ENCODE measurements around the gene DCUN1D2. TPM values are rescaled to one million over a fixed set of nuclear protein-coding genes. Genes with fewer than 3 reads are reported as not detected.

Gene DCUN1D2
- total and polyA plus RNA-seq, 12 donors = 40.9 to 307 (median 219) TPM

DNA sequence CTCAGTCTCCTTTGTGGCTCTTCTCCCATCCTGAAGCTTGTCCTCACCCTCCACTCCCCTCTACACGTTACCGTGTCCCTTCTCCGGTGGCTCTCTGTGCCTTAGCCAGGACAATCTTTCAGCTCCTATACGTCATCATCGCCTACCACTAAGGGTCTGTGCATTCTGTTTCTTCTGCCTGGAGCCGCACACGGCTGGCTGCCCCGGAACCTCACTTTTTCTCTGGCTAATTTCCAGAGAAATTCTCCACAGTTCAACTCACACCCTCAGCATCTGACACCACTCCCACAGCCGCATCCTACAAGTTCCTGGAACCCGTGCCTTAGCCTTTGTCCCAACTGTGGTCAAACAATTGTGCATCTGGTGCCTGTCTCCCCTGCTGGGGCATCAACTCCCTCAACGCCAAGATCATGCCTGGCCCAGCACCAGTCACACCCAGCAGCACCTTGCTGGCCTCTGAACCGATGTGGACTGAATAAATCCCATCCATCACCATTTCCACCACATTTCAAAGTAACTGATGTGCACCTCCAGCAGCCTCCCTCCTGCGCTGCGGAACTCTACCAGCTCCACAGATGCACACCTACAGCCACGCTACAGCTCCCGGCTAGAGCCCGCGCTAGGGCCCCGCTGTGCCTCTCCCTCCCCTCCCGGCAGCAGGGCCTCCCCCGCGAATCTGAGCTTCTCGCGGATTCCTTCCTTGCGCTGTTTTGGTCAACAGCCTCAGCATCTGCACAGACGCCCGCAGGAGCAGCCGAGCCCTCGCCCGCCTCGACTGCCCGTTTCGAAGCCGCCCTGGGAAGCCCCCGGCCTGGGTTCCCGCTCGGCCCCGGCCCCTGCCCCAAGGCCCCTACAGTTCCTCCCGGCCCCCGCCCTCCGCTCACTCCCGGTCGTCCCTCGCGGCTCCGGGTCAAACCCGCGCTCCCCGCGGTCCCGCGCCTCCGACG is 689 bp downstream of the DCUN1D2 start:
- intact Hi-C loops (cut with DNase I) = loop anchor here in 3 of 10 donors (1.0 to 5.0 kb wide), 5 partner anchors 18 to 57 kb away; partner anchors contain the start of gene ADPRHL1 (in 2 of the 3)
- peaks cover 0 to 8% (median 0%) of the 10 kb centered on the region in 9 donors for H3K36me3 ChIP-seq
- no peaks in the 10 kb centered on the region for H3K9me3 ChIP-seq
- 1 to 3% methylated on average over 51 to 54 of the region's 54 CpGs for WGBS, 2 donors
- peaks cover 6 to 86% (median 74%) of the 10 kb centered on the region in 9 donors for H3K4me1 ChIP-seq
- peak in 4 of 8 donors; percentile 2 to 4 (median 3) for ATAC-seq
- TF ChIP-seq, protein P1, sequence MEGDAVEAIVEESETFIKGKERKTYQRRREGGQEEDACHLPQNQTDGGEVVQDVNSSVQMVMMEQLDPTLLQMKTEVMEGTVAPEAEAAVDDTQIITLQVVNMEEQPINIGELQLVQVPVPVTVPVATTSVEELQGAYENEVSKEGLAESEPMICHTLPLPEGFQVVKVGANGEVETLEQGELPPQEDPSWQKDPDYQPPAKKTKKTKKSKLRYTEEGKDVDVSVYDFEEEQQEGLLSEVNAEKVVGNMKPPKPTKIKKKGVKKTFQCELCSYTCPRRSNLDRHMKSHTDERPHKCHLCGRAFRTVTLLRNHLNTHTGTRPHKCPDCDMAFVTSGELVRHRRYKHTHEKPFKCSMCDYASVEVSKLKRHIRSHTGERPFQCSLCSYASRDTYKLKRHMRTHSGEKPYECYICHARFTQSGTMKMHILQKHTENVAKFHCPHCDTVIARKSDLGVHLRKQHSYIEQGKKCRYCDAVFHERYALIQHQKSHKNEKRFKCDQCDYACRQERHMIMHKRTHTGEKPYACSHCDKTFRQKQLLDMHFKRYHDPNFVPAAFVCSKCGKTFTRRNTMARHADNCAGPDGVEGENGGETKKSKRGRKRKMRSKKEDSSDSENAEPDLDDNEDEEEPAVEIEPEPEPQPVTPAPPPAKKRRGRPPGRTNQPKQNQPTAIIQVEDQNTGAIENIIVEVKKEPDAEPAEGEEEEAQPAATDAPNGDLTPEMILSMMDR (IDR thresholded peaks at IDR 0.05) = no peak
- DNase-seq = peak in 1 of 2 donors; percentile 33
- peak overlapping the region; percentile 79 to 94 (median 92) for H3K27ac ChIP-seq
- H3K27me3 ChIP-seq = no peaks in the 10 kb centered on the region
- H3K4me3 ChIP-seq = peak overlapping the region; percentile 60 to 98 (median 88)

DNA sequence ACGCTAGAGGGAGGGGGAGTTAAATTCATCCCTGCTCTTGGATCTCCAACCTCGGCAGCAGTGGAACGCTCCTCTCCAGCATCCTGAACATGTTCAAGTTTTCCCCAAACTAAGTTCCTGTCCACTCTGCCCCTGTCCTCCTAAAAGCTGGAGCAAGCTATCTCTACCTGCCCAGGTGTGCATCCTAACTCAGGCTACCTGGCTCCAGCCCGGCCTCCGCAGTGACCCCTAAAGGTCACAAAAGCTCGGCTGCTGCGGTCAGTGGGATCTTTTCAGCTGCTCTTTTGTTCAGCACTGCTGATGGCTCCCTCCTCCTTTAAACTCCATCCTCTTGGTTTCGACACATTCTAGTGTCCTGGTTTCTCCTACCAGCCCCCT is 1.4 kb downstream of the DCUN1D2 start:
- TF ChIP-seq, protein P1 (IDR thresholded peaks at IDR 0.05) = no peak
- H3K4me3 ChIP-seq = peak overlapping the region; percentile 60 to 98 (median 88)
- WGBS, 2 donors = 23 to 38% methylated on average over 8 of the region's 8 CpGs
- intact Hi-C loops (cut with DNase I) = no loop called here
- no peak for DNase-seq
- no peak for ATAC-seq
- H3K9me3 ChIP-seq = no peaks in the 10 kb centered on the region
- H3K27me3 ChIP-seq = no peaks in the 10 kb centered on the region
- H3K36me3 ChIP-seq = peaks cover 0 to 5% (median 0%) of the 10 kb centered on the region in 9 donors
- peak overlapping the region in 9 of 10 donors; percentile 5 to 94 (median 92) for H3K27ac ChIP-seq
- peaks cover 6 to 83% (median 68%) of the 10 kb centered on the region in 9 donors for H3K4me1 ChIP-seq

DNA sequence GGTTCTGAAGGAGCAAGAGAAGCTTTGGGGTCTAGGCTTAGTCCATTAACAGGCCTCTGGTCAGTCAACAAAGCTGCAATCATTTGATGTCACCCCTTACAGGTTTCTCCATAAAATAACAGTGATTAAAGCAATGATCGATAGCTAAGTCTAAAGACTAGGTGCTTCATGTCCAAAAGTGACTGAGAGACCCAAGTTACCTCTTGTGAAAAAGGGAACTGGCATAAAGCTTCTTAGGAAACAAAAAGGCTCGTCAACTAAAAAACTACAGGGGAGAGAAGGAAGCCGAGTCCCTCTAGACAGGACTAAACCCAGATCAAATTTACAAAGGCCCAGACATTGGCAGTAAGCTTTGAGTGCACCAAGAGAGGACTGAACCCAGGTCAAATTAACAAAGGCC is 2.2 kb downstream of the DCUN1D2 start:
- Histone ChIP-seq H3K36me3 (peaks cover 0 to 12% (median 0%) of the 10 kb centered on the region in 9 donors), H3K4me1 (peaks cover 6 to 74% (median 59%) of the 10 kb centered on the region in 9 donors), H3K9me3 (no peaks in the 10 kb centered on the region), H3K27ac (peak overlapping the region in 7 of 10 donors; percentile 62 to 94 (median 93)), H3K27me3 (no peaks in the 10 kb centered on the region), H3K4me3 (peak overlapping the region in 4 of 10 donors; percentile 85 to 98 (median 88))
- intact Hi-C loops (cut with DNase I) = no loop called here
- TF ChIP-seq, protein P1 (IDR thresholded peaks at IDR 0.05) = no peak
- WGBS, 2 donors = 71 to 74% methylated on average over 3 of the region's 3 CpGs
- DNase-seq (no peak), ATAC-seq (no peak)

DNA sequence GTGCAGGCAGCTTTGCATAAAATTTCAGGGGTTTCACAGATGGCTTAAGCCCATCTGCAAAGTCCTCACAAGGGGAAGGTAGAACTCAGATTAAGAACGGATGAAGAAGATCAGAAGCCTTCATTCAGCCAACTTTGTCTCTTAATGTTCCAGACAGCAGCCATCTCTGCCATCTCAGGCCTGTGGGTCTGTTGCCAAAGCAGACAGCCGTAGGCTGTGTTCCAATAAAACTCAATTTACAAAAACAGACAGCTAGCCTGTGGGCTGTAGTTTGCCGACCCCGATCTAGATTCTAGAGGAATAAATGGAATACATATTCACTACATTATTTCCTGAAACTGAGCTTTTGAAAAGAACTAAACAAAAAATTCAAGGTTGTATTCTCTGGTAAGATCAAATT is 3.8 kb downstream of the DCUN1D2 start:
- 50 to 57% methylated on average over 4 of the region's 4 CpGs for WGBS, 2 donors
- no peak for DNase-seq
- TF ChIP-seq, protein P1 (IDR thresholded peaks at IDR 0.05) = no peak
- Histone ChIP-seq H3K36me3 (peaks cover 0 to 22% (median 0%) of the 10 kb centered on the region in 9 donors), H3K4me3 (no peak overlapping the region), H3K27ac (peak overlapping the region in 8 of 10 donors; percentile 46 to 94 (median 72)), H3K4me1 (peaks cover 6 to 67% (median 43%) of the 10 kb centered on the region in 9 donors), H3K27me3 (no peaks in the 10 kb centered on the region), H3K9me3 (no peaks in the 10 kb centered on the region)
- no peak for ATAC-seq
- intact Hi-C loops (cut with DNase I) = no loop called here

Measured in heart right ventricle (tissue), 16 donors.